ENCODE results near the gene HCRTR2. TPM values are rescaled to one million over a fixed set of nuclear protein-coding genes. Genes with fewer than 3 reads are reported as not detected.
"Not testable (repeated sequence)": the region's sequence is repeated elsewhere in the genome, so short reads cannot be mapped to it uniquely, and the experiment has no call there.

Gene HCRTR2
- total RNA-seq, 1 donor from 2014 or later = not detected

- ATAC-seq (ENCODE audit: low read depth) (no peak), DNase-seq (no peak)
- Mint-ChIP-seq H3K36me3 (ENCODE audit: low read depth) (no peaks in the 10 kb centered on the region), H3K27me3 (no peaks in the 10 kb centered on the region), H3K4me1 (no peaks in the 10 kb centered on the region), H3K9me3 (no peaks in the 10 kb centered on the region), H3K4me3 (no peak overlapping the region), H3K27ac (no peak overlapping the region)
- ChIA-PET CTCF (no interaction called here), POLR2A (no interaction called here)
- TF ChIP-seq CTCF (IDR thresholded peaks at IDR 0.05) = no peak
- intact Hi-C loops (cut with micrococcal nuclease) = no loop called here
These were observed 106.9 kb downstream of the HCRTR2 start for GRCh38 chr6:55281215-55281614.

- intact Hi-C loops (cut with micrococcal nuclease) = no loop called here
- no peak for ATAC-seq (ENCODE audit: low read depth)
- H3K9me3 Mint-ChIP-seq = no peaks in the 10 kb centered on the region
- no peak overlapping the region for H3K4me3 Mint-ChIP-seq
- no peaks in the 10 kb centered on the region for H3K27me3 Mint-ChIP-seq
- no peak overlapping the region for H3K27ac Mint-ChIP-seq
- no peak for DNase-seq
- no peak for TF ChIP-seq CTCF (IDR thresholded peaks at IDR 0.05)
- POLR2A ChIA-PET = no interaction called here
- H3K36me3 Mint-ChIP-seq (ENCODE audit: low read depth) = no peaks in the 10 kb centered on the region
- CTCF ChIA-PET = no interaction called here
- H3K4me1 Mint-ChIP-seq = no peaks in the 10 kb centered on the region
These were observed 107.8 kb downstream of the HCRTR2 start for GRCh38 chr6:55282115-55282514.

- Mint-ChIP-seq H3K4me3 (no peak overlapping the region), H3K9me3 (peaks cover 4% of the 10 kb centered on the region), H3K4me1 (no peaks in the 10 kb centered on the region), H3K27ac (no peak overlapping the region), H3K27me3 (no peaks in the 10 kb centered on the region), H3K36me3 (ENCODE audit: low read depth) (no peaks in the 10 kb centered on the region)
- intact Hi-C loops (cut with micrococcal nuclease) = no loop called here
- CTCF ChIA-PET = no interaction called here
- TF ChIP-seq CTCF (IDR thresholded peaks at IDR 0.05) = no peak
- POLR2A ChIA-PET = no interaction called here
- DNase-seq (no peak), ATAC-seq (ENCODE audit: low read depth) (no peak)
These were observed 112.5 kb downstream of the HCRTR2 start for GRCh38 chr6:55286824-55287223.

- ATAC-seq (ENCODE audit: low read depth) (no peak), DNase-seq (no peak)
- H3K4me1 Mint-ChIP-seq = no peaks in the 10 kb centered on the region
- no peak for TF ChIP-seq CTCF (IDR thresholded peaks at IDR 0.05)
- H3K4me3 Mint-ChIP-seq = no peak overlapping the region
- H3K27me3 Mint-ChIP-seq = no peaks in the 10 kb centered on the region
- no peak overlapping the region for H3K27ac Mint-ChIP-seq
- no peaks in the 10 kb centered on the region for H3K36me3 Mint-ChIP-seq (ENCODE audit: low read depth)
- POLR2A ChIA-PET = no interaction called here
- H3K9me3 Mint-ChIP-seq = peaks cover 8% of the 10 kb centered on the region
- CTCF ChIA-PET = no interaction called here
- intact Hi-C loops (cut with micrococcal nuclease) = no loop called here
These were observed 116.4 kb downstream of the HCRTR2 start for GRCh38 chr6:55290736-55291135.

- H3K4me3 Mint-ChIP-seq = no peak overlapping the region
- ATAC-seq (ENCODE audit: low read depth) = no peak
- H3K4me1 Mint-ChIP-seq = no peaks in the 10 kb centered on the region
- CTCF ChIA-PET = no interaction called here
- H3K9me3 Mint-ChIP-seq = peaks cover 14% of the 10 kb centered on the region
- intact Hi-C loops (cut with micrococcal nuclease) = no loop called here
- TF ChIP-seq CTCF (IDR thresholded peaks at IDR 0.05) = no peak
- H3K27ac Mint-ChIP-seq = no peak overlapping the region
- no peaks in the 10 kb centered on the region for H3K27me3 Mint-ChIP-seq
- H3K36me3 Mint-ChIP-seq (ENCODE audit: low read depth) = no peaks in the 10 kb centered on the region
- POLR2A ChIA-PET = no interaction called here
- DNase-seq = no peak
These were observed 118.8 kb downstream of the HCRTR2 start for GRCh38 chr6:55293116-55293515.

GRCh38 chr6:55297214-55297613 is 122.9 kb downstream of the HCRTR2 start:
- intact Hi-C loops (cut with micrococcal nuclease); CTCF ChIA-PET; H3K4me3 Mint-ChIP-seq; H3K27me3 Mint-ChIP-seq; H3K27ac Mint-ChIP-seq; POLR2A ChIA-PET; H3K36me3 Mint-ChIP-seq (ENCODE audit: low read depth); DNase-seq; H3K4me1 Mint-ChIP-seq; H3K9me3 Mint-ChIP-seq; ATAC-seq (ENCODE audit: low read depth): not testable (repeated sequence)
